ENCODE results near the gene RAB3C.

DNA sequence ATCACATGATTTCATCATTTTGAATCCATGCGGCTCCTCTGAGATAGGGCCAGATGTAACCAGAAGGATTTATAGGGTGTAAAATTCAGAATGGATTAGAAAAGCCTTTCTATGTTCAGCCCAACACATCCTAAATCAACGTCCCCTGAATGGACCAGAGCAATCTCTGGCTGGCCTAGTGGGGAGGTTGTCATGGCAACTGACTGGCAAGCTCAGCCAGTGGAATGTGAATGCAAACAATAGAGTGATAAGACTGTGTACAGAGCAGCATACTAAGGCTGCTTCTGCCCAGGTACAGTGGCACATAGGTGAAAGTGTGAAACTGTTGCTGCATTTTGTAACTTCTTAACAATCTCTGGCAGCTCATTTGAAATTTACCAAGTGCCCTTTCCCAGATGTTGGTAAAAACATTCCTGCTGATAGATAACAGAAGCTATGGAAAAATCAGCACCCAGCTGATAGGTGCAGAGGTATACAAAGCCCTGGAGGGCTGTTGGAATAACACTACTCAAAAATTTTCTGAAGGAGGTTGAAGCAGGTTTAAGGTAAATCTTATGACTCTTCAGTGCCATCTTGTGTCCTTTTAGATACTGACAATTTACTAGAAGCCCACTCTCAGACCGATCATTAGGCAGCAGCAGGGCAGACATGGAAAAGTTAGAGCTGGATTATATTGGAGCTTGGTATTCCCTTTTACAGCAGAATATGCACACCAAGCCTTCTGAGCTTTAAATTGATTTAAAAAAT, 267.2 kb downstream of the RAB3C start:
- TF ChIP-seq POLR2AphosphoS5 (IDR thresholded peaks at IDR 0.05; ENCODE audit: borderline replicate concordance, low read depth, low read length) (no peak), EZH2 (IDR thresholded peaks at IDR 0.05) (no peak), FOXP2 (optimal IDR thresholded peaks at IDR 0.05; ENCODE audit: control extremely low read depth, extremely low read length, insufficient read depth) (no peak)

All from SK-N-MC (cell line).